ENCODE measurements around the gene NEUROD6.

The NEUROD6 gene

DNA sequence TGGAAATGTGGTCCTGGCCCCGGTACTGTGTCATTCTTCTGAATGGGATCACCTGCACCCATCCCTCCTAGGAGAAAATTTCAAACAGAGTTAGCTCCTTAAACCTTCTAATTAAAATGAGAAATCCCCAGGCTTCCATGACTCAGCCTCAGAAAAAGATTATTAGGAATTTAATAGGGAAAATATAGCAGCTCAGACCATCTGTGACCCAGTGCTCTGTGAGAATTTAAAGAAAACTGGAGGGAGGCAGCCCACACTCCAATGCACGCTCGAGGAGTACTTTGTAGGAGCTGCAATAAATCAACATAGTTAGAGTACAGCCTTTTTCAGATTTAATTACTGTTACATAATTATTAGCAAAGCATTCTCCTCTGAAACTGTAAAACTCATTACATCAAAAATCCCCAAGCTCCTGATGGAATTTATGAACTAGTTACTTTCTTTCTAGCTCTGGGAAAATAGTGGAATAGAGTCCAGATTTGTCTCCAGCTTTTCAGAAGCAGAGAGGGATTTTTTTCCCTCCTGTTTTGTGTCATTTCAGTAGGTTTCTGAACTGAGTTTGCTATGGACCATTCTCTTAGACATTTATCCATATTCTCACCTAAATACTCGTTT, 30.1 kb downstream of the NEUROD6 start (continued):
- TF ChIP-seq ZNF658 (tag by site-specific recombination; IDR thresholded peaks at IDR 0.05), result no peak

GRCh38 chr7:31309407-31309806, 31.1 kb downstream of the NEUROD6 start:
- H3K4me3 ChIP-seq (ENCODE audit: low read depth, low read length), result no peak overlapping the region
- TF ChIP-seq ZNF621 (tag by site-specific recombination; IDR thresholded peaks at IDR 0.05), result no peak
- TF ChIP-seq ZNF433 (tag by site-specific recombination; IDR thresholded peaks at IDR 0.05; ENCODE audit: low read depth), result no peak
- no peak for TF ChIP-seq MYNN (tag by site-specific recombination; IDR thresholded peaks at IDR 0.05; ENCODE audit: borderline replicate concordance)
- no peak for TF ChIP-seq ZNF423 (tag by site-specific recombination; IDR thresholded peaks at IDR 0.05)
- no peak for TF ChIP-seq ZNF132 (tag by site-specific recombination; IDR thresholded peaks at IDR 0.05; ENCODE audit: borderline replicate concordance)
- TF ChIP-seq ZNF211 (tag by site-specific recombination; IDR thresholded peaks at IDR 0.05; ENCODE audit: low read depth), result no peak
- TF ChIP-seq, protein P1, sequence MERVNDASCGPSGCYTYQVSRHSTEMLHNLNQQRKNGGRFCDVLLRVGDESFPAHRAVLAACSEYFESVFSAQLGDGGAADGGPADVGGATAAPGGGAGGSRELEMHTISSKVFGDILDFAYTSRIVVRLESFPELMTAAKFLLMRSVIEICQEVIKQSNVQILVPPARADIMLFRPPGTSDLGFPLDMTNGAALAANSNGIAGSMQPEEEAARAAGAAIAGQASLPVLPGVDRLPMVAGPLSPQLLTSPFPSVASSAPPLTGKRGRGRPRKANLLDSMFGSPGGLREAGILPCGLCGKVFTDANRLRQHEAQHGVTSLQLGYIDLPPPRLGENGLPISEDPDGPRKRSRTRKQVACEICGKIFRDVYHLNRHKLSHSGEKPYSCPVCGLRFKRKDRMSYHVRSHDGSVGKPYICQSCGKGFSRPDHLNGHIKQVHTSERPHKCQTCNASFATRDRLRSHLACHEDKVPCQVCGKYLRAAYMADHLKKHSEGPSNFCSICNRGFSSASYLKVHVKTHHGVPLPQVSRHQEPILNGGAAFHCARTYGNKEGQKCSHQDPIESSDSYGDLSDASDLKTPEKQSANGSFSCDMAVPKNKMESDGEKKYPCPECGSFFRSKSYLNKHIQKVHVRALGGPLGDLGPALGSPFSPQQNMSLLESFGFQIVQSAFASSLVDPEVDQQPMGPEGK (tag by site-specific recombination; IDR thresholded peaks at IDR 0.05), result no peak
- no peak for TF ChIP-seq KLF8 (tag by site-specific recombination; IDR thresholded peaks at IDR 0.05)
- TF ChIP-seq ZNF548 (tag by site-specific recombination; IDR thresholded peaks at IDR 0.05), result no peak
- no peak for TF ChIP-seq ZNF529 (tag by site-specific recombination; IDR thresholded peaks at IDR 0.05; ENCODE audit: insufficient replicate concordance)
- no peak for TF ChIP-seq ZNF175 (tag by site-specific recombination; IDR thresholded peaks at IDR 0.05)
- no peak for TF ChIP-seq HOXD13 (CRISPR knock-in tag; IDR thresholded peaks at IDR 0.05; ENCODE audit: borderline replicate concordance)
- TF ChIP-seq ZNF580 (tag by site-specific recombination; IDR thresholded peaks at IDR 0.05), result no peak
- TF ChIP-seq ZNF292 (tag by site-specific recombination; IDR thresholded peaks at IDR 0.05; ENCODE audit: borderline replicate concordance, low read depth), result no peak
- ChIA-PET POLR2A (no interaction called here), CTCF (interaction anchor here (0.9 kb wide), 1 partner anchor 155 kb away, joined by 3 read pairs; no protein-coding TSS in a partner anchor)
- H3K4me1 ChIP-seq (ENCODE audit: control insufficient read depth, insufficient read depth, low read length), result no peaks in the 10 kb centered on the region
- H3K27ac ChIP-seq (ENCODE audit: extremely low read depth, low read depth, low read length), result no peak overlapping the region
- no peaks in the 10 kb centered on the region for H3K9me3 ChIP-seq (ENCODE audit: control insufficient read depth, insufficient read depth, low read depth, low read length)
- H3K36me3 ChIP-seq (ENCODE audit: control insufficient read depth in 2 of 2, insufficient read depth in 1 of 2, low read length in 2 of 2), result no peaks in the 10 kb centered on the region

- CTCF ChIA-PET, result no interaction called here
- POLR2A ChIA-PET, result no interaction called here
- no peaks in the 10 kb centered on the region for H3K36me3 ChIP-seq (ENCODE audit: control insufficient read depth in 2 of 2, insufficient read depth in 1 of 2, low read length in 2 of 2)
- no peaks in the 10 kb centered on the region for H3K9me3 ChIP-seq (ENCODE audit: control insufficient read depth, insufficient read depth, low read depth, low read length)
- no peak overlapping the region for H3K27ac ChIP-seq (ENCODE audit: extremely low read depth, low read depth, low read length)
- no peak overlapping the region for H3K4me3 ChIP-seq (ENCODE audit: low read depth, low read length)
- TF ChIP-seq ZXDB (tag by site-specific recombination; IDR thresholded peaks at IDR 0.05), result no peak
- TF ChIP-seq CTCF (tag by site-specific recombination; IDR thresholded peaks at IDR 0.05), result no peak
- TF ChIP-seq ZNF48 (tag by site-specific recombination; IDR thresholded peaks at IDR 0.05), result no peak
- TF ChIP-seq ZNF747 (tag by site-specific recombination; IDR thresholded peaks at IDR 0.05), result no peak
- no peak for TF ChIP-seq ZNF10 (tag by site-specific recombination; IDR thresholded peaks at IDR 0.05)
- H3K4me1 ChIP-seq (ENCODE audit: control insufficient read depth, insufficient read depth, low read length), result no peaks in the 10 kb centered on the region
Observed at GRCh38 chr7:31308652-31309051, 31.9 kb downstream of the NEUROD6 start.
